GM19351 (cell line): ENCODE measurements around the gene NUDT9.
"Not testable (repeated sequence)": the region's sequence is repeated elsewhere in the genome, so short reads cannot be mapped to it uniquely, and the experiment has no call there.

Experiments
- ATAC-seq: cut with Tn5 transposase; IDR thresholded peaks from one replicate; pipeline ENCODE4 v1.9.1; 2021; ENCODE audit warnings: mild to moderate bottlenecking, moderate library complexity; ENCODE audit not compliant: unreplicated experiment

The NUDT9 gene

DNA sequence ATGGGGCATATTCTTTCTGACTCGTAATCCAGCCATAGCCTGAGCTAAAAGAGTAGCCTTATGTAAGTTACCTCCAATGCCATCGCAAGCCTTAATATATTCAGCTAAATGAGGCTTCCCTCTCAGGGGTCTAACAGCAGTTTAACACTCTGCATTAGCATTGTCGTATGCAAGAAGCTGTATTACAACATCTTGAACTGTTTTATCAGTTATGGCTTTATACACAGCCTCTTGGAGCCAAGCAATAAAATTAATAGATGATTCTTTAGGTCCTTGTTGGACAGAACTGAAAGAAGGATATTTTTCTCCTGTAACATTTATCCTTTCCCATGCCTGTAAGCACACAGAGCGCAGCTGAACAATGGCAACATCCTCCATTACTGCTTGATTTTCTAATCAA, 15.5 kb upstream of the NUDT9 start:
- not testable (repeated sequence) for ATAC-seq

DNA sequence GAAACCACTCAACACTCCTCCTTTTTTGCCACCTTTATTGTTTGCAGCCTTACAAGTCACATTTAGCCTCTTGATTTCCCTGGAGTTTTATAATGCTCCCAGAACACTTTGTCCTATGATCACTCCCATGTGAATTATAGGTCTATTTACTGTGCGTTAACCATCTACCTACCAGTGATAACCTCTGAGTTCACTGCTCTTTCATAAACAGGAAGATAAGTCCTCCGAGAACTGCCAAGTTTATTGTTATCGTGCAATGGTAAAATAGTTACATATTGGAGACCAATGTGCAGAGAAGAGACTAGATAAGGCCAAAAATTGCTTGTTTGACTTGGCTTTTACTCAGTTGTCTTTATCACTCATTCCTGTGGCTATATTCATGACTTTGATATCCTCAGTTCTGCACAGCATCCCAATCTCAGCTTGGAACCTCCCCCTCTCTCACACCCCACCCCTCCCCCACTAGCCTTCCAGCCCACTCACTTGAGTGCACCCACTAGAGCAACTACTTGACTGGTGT, 12.9 kb upstream of the NUDT9 start:
- no peak for ATAC-seq

- no peak for ATAC-seq
Observed at GRCh38 chr4:87410157-87410556, 12.2 kb upstream of the NUDT9 start.

- ATAC-seq = no peak
Observed at GRCh38 chr4:87410679-87411078, 11.7 kb upstream of the NUDT9 start.

DNA sequence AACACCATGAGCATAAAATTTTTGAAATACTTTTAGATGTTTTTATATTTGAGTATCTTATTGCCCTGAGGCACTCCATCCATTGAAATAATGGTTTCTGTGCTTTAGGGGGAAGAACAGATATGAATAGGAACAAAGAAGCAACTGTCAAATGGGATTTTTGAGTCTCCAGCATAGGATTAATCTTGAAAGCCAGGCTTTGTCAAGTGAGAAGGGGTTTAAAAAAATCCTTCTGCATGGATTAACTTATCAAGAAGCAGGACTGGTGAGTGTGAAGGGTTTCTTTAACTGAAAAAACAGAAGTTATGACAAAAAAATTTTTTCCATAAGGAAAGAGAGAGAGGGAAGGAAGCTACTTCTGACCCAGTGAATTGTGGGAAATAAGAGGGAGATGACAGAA, 7.6 kb upstream of the NUDT9 start:
- ATAC-seq = no peak

DNA sequence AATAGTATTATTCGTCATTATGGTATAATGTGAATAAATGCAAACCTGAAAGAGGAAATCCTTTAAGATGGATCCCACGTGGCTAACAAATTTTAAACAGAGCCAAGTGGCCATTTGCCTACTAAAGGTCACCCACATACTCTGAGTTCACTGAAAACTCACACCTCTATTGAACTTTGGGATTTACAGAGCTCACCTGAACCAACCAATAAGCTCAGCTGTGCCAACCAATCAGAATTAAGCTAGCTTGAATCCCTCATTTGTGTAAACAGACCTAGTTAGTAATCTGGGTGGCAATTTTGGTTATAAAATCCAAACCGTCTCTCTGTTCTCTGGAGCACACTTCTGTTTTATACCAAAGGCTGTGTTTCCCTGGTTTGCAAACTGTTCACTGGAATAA, 5.4 kb upstream of the NUDT9 start:
- ATAC-seq = no peak

DNA sequence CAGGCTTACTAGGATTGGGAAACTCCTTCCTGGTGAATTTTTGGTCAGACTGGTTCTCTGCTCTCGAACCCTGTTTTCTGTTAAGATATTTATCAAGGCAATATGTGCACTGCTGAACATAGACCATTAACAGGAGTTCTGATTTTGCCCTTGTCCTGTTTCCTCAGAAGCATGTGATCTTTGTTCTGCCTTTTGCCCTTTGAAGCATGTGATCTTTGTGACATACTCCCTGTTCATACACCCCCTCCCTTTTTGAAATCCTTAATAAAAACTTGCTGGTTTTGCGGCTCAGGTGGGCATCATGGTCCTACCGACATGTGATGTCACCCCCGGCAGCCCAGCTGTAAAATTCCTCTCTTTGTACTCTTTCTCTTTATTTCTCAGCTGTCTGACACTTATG, 4.0 kb upstream of the NUDT9 start:
- ATAC-seq = not testable (repeated sequence)

DNA sequence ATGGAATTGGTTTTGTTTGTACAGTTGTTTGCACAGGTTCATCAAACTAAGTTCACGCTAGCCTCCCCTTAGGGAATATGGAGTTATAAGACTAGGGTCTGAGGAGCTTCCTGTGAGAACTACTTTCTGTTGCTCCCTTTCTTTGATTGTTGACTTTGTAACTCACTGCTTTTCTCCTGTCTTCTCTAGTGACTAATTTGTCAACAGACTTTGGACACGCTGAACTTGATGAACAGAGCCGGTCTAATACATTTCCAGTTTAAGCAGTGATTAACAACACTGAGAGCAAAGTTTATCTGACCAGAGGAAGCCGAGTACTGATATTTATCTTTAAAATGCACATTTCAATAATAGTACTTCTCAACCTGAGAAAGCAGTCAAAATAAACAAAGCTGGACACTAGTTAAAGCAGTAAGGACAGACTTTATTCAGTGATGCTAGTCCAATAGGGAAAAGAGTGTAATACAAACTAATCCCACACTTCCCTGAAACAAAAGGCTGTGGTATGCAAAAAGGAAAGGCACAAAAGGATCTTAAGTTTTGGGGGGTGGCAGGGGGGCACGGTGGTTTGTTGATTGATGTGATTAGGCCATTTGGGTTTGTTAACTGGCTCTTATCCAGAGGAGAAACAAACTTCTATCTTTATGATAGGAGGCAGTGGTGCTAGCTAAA, 2.7 kb upstream of the NUDT9 start:
- ATAC-seq = no peak

- no peak for ATAC-seq
Observed at GRCh38 chr4:87420276-87420830, 2.0 kb upstream of the NUDT9 start.

- ATAC-seq = no peak
Observed at GRCh38 chr4:87423317-87424098, 1.1 kb downstream of the NUDT9 start.

- not testable (repeated sequence) for ATAC-seq
Observed at GRCh38 chr4:87424099-87424543, 1.7 kb downstream of the NUDT9 start.

DNA sequence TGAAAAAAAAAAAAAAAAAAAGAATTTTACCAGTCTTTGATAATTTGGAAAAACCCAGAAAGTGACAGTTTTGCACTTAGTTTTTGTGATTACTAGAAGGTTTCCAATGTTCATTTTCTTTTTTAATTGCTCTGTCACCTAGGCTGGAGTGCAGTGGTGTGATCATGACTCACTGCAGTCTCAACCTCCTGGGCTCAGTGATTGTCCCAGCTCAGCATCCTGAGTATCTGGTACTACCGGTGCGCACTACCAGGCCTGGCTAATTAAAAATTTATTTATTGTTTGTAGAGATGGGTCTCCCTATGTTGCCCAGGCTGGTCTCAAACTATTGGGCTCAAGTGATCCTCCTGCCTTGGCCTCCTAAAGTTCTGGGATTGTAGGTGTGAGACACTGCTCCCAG, 3.3 kb downstream of the NUDT9 start:
- ATAC-seq = no peak

- ATAC-seq = no peak
Observed at GRCh38 chr4:87426865-87427517, 4.6 kb downstream of the NUDT9 start.

GRCh38 chr4:87427518-87427868, 5.1 kb downstream of the NUDT9 start:
- no peak for ATAC-seq

- no peak for ATAC-seq
Observed at GRCh38 chr4:87428979-87429378, 6.6 kb downstream of the NUDT9 start.

DNA sequence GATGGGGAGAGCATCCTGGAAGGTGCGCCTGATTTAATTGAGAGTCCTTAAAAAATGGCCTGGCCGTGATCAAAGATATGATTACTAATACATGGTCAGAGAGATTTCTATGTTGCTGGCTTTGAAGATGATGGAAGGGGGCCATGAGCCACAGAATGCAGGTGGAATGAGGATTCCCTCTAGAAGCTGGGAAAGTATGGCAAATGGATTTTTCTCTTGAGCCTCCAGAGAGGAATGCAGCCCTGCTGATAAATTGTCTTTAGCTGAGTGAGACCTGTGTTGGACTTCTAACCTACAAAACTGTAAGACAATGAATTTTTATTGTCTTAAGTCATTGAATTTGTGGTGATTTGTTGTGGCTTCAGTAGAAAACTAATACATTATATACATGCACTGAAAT, 7.7 kb downstream of the NUDT9 start:
- ATAC-seq = no peak

- ATAC-seq = no peak
Observed at GRCh38 chr4:87433342-87433741, 11.0 kb downstream of the NUDT9 start.

DNA sequence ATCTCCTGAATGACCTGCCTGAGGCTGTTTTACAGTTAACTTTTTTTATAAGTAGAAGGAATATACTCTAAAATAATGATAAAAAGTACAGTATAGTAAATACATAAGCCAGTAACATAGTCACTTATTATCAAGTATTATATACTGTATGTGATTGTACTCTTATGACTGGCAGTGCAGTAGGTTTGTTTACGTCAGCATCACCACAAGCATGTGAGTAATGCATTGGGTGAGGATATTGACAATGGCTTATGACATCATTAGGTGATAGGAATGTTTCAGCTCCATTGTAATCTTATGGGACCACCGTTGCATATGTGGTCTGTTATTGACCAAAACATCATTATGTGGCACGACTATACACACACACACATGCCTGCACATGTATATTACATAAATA, 20.5 kb downstream of the NUDT9 start:
- no peak for ATAC-seq

DNA sequence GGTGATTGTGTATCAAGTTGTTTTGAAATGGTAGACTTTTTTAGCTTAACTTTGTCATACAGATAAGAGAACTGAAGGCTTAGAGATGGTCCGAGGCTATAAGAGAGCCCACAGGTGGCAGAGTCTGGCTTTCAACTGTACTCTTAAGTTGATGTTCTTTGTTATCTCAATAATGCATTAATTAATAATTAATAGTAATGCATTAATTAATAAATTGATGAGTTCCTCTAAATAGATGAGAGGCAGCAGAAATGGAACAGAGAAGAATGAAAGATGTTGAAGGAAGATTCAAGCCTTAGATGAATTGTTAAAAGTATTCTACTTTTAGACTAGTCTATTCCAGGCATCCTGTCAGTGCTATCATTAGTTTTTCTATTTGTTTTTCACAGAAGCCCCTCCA, 22.4 kb downstream of the NUDT9 start:
- ATAC-seq = no peak

- no peak for ATAC-seq
Observed at GRCh38 chr4:87445964-87446363, 23.6 kb downstream of the NUDT9 start.

DNA sequence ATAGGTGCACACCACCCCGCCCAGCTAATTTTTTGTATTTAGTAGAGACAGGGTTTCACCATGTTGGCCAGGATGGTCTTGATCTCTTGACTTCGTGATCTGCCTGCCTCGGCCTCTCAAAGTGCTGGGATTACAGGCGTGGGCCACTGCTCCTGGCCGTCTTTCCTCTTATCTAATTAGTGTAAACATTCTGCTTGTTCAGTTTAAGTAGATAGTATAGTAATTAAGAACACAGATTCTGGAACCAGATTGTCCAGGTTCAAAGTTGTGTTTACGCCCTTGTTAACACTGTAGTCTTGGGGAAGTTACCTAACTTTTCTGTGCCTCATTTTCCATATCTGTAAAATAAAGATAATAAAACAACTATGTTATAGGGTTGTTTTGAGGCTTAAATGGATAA, 24.0 kb downstream of the NUDT9 start:
- not testable (repeated sequence) for ATAC-seq

DNA sequence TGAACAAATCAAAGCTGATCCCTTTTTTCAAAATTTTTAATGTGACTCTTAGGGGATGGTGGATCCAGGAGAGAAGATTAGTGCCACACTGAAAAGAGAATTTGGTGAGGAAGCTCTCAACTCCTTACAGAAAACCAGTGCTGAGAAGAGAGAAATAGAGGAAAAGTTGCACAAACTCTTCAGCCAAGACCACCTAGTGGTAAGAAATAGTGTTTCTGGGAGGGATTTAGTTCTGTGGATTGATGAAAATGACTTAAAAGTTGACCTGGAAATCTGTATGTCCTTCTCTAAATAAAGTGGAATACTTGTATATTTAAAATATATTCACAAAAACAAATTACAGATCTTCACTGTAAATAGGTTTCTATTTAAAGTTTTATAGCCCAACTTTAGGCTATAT, 29.2 kb downstream of the NUDT9 start:
- no peak for ATAC-seq
